Measurements from ENCODE around the gene ROBO3.

DNA sequence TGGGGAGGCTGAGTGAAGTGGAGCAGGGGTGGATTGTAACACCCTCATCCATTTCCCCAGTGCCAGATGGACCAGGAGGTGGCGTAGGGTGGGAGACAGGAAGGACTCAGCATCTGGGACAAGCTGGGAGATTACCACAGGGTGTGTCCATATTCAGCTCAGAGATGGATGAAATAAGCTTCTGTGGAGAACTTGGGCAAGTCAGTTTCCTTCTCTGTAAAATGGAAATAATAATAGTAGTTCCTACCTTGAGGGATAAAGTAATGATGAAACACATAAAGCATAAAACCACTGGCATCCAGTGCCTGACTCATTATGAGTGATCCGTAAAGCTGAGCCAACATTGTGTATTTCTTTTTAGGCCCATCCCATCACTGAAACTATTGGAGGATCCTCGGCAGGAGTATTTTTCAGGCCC, 33.0 kb downstream of the ROBO3 start:
- TF ChIP-seq POLR2A (IDR thresholded peaks at IDR 0.05; ENCODE audit: low read depth, low read length): no peak
- TF ChIP-seq MYC (IDR thresholded peaks at IDR 0.05; ENCODE audit: low read depth, low read length): no peak
